HG02981 (cell line): ENCODE results near the gene DPPA2.

Experiments
- ATAC-seq: cut with Tn5 transposase; IDR thresholded peaks from one replicate; pipeline ENCODE4 v1.9.1; 2021; ENCODE audit warnings: mild to moderate bottlenecking, moderate library complexity; ENCODE audit not compliant: unreplicated experiment

Gene DPPA2

GRCh38 chr3:109325657-109326056, 9.3 kb upstream of the DPPA2 start:
- ATAC-seq = no peak

- no peak for ATAC-seq
Observed at GRCh38 chr3:109325109-109325508, 8.8 kb upstream of the DPPA2 start.

- ATAC-seq = no peak
Observed at GRCh38 chr3:109313061-109313460, 3.3 kb downstream of the DPPA2 start.

- ATAC-seq = no peak
Observed at GRCh38 chr3:109297496-109297895, 18.8 kb downstream of the DPPA2 start.

GRCh38 chr3:109284071-109284470, 32.2 kb downstream of the DPPA2 start:
- no peak for ATAC-seq

GRCh38 chr3:109278546-109278945, 37.8 kb downstream of the DPPA2 start:
- ATAC-seq = no peak

- ATAC-seq = no peak
Observed at GRCh38 chr3:109278141-109278540, 38.2 kb downstream of the DPPA2 start.

GRCh38 chr3:109275702-109276293, 40.5 kb downstream of the DPPA2 start:
- ATAC-seq = no peak

GRCh38 chr3:109270779-109271178, 45.5 kb downstream of the DPPA2 start:
- no peak for ATAC-seq

- no peak for ATAC-seq
Observed at GRCh38 chr3:109269577-109270275, 46.6 kb downstream of the DPPA2 start.

- ATAC-seq = no peak
Observed at GRCh38 chr3:109268181-109268580, 48.1 kb downstream of the DPPA2 start.

- no peak for ATAC-seq
Observed at GRCh38 chr3:109265295-109265694, 51.0 kb downstream of the DPPA2 start.

GRCh38 chr3:109257269-109257668, 59.0 kb downstream of the DPPA2 start:
- ATAC-seq = no peak

- no peak for ATAC-seq
Observed at GRCh38 chr3:109254770-109255169, 61.5 kb downstream of the DPPA2 start.

- no peak for ATAC-seq
Observed at GRCh38 chr3:109252641-109253040, 63.7 kb downstream of the DPPA2 start.
